Measurements from ENCODE around the gene LCN2. TPM values are rescaled to one million over a fixed set of nuclear protein-coding genes. Genes with fewer than 3 reads are reported as not detected.

LCN2 gene
- total and polyA plus RNA-seq, 2 experiments from 2014 or later, result 2.0 TPM; not detected in 1

DNA sequence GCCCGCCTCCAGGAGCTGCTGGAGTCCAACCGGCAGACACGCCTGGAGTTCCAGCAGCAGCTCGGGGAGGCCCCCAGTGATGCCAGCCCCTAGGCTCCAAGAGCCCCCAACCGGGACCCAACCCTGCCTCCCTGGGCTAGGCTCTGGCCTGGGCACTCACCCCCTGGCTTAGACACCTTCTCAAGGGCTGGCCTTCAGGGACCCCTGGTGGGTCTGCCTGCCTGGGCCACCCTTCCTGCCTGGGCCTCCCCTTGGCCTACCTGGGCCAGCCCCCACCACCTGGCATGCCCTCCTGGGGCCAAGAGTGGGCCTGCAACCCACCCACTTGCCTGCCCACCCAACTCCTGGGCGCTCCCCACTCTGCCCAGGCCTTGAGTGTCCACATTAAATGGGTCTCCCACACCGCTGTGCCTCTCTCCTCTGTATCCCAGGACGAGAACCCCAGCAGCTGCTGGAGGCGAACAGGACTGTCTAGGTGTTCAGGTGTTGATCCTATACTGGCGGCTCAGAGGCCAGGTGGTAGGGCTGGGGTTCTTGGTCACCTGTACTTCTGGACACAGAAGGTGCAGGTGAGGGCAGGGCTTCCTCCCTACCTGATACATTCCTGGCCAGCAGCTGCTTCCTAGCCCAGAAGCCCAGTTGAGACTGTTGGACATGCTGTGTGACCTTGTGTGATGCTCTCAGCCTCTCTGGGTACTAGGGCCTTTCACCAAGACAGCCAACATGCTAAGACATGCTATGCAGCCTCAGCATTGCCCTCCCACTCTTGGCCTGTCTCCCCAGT, 14.5 kb downstream of the LCN2 start (continued):
- no peak for TF ChIP-seq CTCF (conservative IDR thresholded peaks at IDR 0.05; ENCODE audit: low read depth in 2 of 2)
- no peak for TF ChIP-seq EZH2phosphoT487 (IDR thresholded peaks at IDR 0.05; ENCODE audit: unreplicated experiment)
- TF ChIP-seq ZNF114 (CRISPR knock-in tag; IDR thresholded peaks at IDR 0.05), result no peak
- TF ChIP-seq ZNF331 (CRISPR knock-in tag; IDR thresholded peaks at IDR 0.05; ENCODE audit: low read depth), result no peak
- no peak for TF ChIP-seq JUNB (IDR thresholded peaks at IDR 0.05; ENCODE audit: unreplicated experiment)
- TF ChIP-seq REST (IDR thresholded peaks at IDR 0.05; ENCODE audit: unreplicated experiment), result no peak

GRCh38 chr9:128164307-128164885, 15.1 kb downstream of the LCN2 start:
- H3K79me2 ChIP-seq (replicated peaks; ENCODE audit: insufficient read depth), result no peaks in the 10 kb centered on the region
- Mint-ChIP-seq H3K9me3 (no peaks in the 10 kb centered on the region), H3K4me1 (peaks cover 4% of the 10 kb centered on the region), H3K36me3 (ENCODE audit: low read depth) (peaks cover 40% of the 10 kb centered on the region), H3K4me3 (no peak overlapping the region), H3K27me3 (ENCODE audit: insufficient read depth, low read depth, poor library complexity) (peaks cover 6% of the 10 kb centered on the region), H3K27ac (no peak overlapping the region)
- 0 out of 2 replicates have a peak, but pooled peaks cover 3% of the 10 kb centered on the region for H3K36me3 ChIP-seq (ENCODE audit: insufficient read depth)
- no peak overlapping the region for H3K27ac ChIP-seq (ENCODE audit: low read depth)
- no peak overlapping the region for H3K4me2 ChIP-seq
- no peaks in the 10 kb centered on the region for H3K27me3 ChIP-seq (ENCODE audit: insufficient read depth)
- no peak for ATAC-seq
- H3K4me3 ChIP-seq, result no peak overlapping the region
- peaks cover 2% of the 10 kb centered on the region; the same call in 1 of the 2 replicates for H3F3A ChIP-seq (replicated peaks; ENCODE audit: low read depth)
- no peak for DNase-seq (ENCODE audit: low spot score)
- H3K4me1 ChIP-seq (ENCODE audit: insufficient read depth), result peaks cover 4% of the 10 kb centered on the region; the same call in 1 of the 2 replicates
- H3K9me2 ChIP-seq (ENCODE audit: insufficient read depth), result no peaks in the 10 kb centered on the region
- H4K20me1 ChIP-seq (replicated peaks; ENCODE audit: insufficient read depth), result 0 out of 2 replicates have a peak, but pooled peaks cover 5% of the 10 kb centered on the region
- H2AFZ ChIP-seq, result no peak overlapping the region
- TF ChIP-seq, protein P1, sequence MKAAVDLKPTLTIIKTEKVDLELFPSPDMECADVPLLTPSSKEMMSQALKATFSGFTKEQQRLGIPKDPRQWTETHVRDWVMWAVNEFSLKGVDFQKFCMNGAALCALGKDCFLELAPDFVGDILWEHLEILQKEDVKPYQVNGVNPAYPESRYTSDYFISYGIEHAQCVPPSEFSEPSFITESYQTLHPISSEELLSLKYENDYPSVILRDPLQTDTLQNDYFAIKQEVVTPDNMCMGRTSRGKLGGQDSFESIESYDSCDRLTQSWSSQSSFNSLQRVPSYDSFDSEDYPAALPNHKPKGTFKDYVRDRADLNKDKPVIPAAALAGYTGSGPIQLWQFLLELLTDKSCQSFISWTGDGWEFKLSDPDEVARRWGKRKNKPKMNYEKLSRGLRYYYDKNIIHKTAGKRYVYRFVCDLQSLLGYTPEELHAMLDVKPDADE (IDR thresholded peaks at IDR 0.05), result no peak
- TF ChIP-seq EZH2 (IDR thresholded peaks at IDR 0.05; ENCODE audit: low read depth, unreplicated experiment), result no peak
- TF ChIP-seq STAT1 (IDR thresholded peaks at IDR 0.05; ENCODE audit: unreplicated experiment), result no peak
- TF ChIP-seq POLR2AphosphoS5 (IDR thresholded peaks at IDR 0.05; ENCODE audit: low read depth), result no peak
- TF ChIP-seq ZNF331 (CRISPR knock-in tag; IDR thresholded peaks at IDR 0.05; ENCODE audit: low read depth), result no peak
- no peak for TF ChIP-seq CTCF (conservative IDR thresholded peaks at IDR 0.05; ENCODE audit: low read depth in 2 of 2)
- no peak for TF ChIP-seq ZNF114 (CRISPR knock-in tag; IDR thresholded peaks at IDR 0.05)
- TF ChIP-seq NANOG (IDR thresholded peaks at IDR 0.05; ENCODE audit: borderline replicate concordance), result no peak

Data from GM23338 (cell line).